Hematopoietic multipotent progenitor cell treated with erythropoietin and hydrocortisone succinate and interleukin-3 and kit ligand, for 8 days (in vitro differentiated cells): ENCODE data around the gene FBXO17.
A peak's percentile ranks its signal among the peaks of the same experiment; 100 is the strongest.
"Not testable (repeated sequence)": the region's sequence is repeated elsewhere in the genome, so short reads cannot be mapped to it uniquely, and the experiment has no call there.

ENCODE experiments used
- DNase-seq: peaks from one replicate; pipeline ENCODE4 v3.0.0-alpha.2; 2015

The FBXO17 gene

GRCh38 chr19:38979812-38980211, 4.3 kb upstream of the FBXO17 start:
- DNase-seq: peak; percentile 61

- DNase-seq: no peak
Observed at GRCh38 chr19:38978326-38978689, 2.8 kb upstream of the FBXO17 start.

GRCh38 chr19:38977445-38978325, 2.1 kb upstream of the FBXO17 start:
- no peak for DNase-seq

- no peak for DNase-seq
Observed at GRCh38 chr19:38975861-38976271, 324 bp upstream of the FBXO17 start.

- DNase-seq: no peak
Observed at GRCh38 chr19:38974624-38975213, 823 bp downstream of the FBXO17 start.

GRCh38 chr19:38971672-38972071, 3.9 kb downstream of the FBXO17 start:
- DNase-seq: no peak

- DNase-seq: no peak
Observed at GRCh38 chr19:38970664-38971532, 4.6 kb downstream of the FBXO17 start.

- not testable (repeated sequence) for DNase-seq
Observed at GRCh38 chr19:38966149-38966548, 9.4 kb downstream of the FBXO17 start.

GRCh38 chr19:38964738-38965137, 10.8 kb downstream of the FBXO17 start:
- no peak for DNase-seq

- no peak for DNase-seq
Observed at GRCh38 chr19:38959618-38960017, 15.9 kb downstream of the FBXO17 start.

GRCh38 chr19:38958301-38958700, 17.2 kb downstream of the FBXO17 start:
- DNase-seq: no peak

- no peak for DNase-seq
Observed at GRCh38 chr19:38956264-38956663, 19.3 kb downstream of the FBXO17 start.

- DNase-seq: no peak
Observed at GRCh38 chr19:38953677-38954076, 21.9 kb downstream of the FBXO17 start.

- peak; percentile 73 for DNase-seq
Observed at GRCh38 chr19:38952395-38953165, 23.0 kb downstream of the FBXO17 start.

- DNase-seq: no peak
Observed at GRCh38 chr19:38951187-38951586, 24.4 kb downstream of the FBXO17 start.

GRCh38 chr19:38949580-38950367, 25.8 kb downstream of the FBXO17 start:
- DNase-seq: peak; percentile 83

GRCh38 chr19:38946229-38947010, 29.1 kb downstream of the FBXO17 start:
- DNase-seq: no peak

GRCh38 chr19:38945562-38946228, 29.8 kb downstream of the FBXO17 start:
- DNase-seq: no peak

GRCh38 chr19:38944981-38945506, 30.5 kb downstream of the FBXO17 start:
- no peak for DNase-seq
